ENCODE results near the gene ATG14. TPM values are rescaled to one million over a fixed set of nuclear protein-coding genes. Genes with fewer than 3 reads are reported as not detected.
"Not testable (repeated sequence)": the region's sequence is repeated elsewhere in the genome, so short reads cannot be mapped to it uniquely, and the experiment has no call there.

The ATG14 gene
- total and polyA plus RNA-seq, 8 donors: 7.1 to 25.6 (median 23.3) TPM

- H3K4me3 ChIP-seq: no peak overlapping the region
- intact Hi-C loops (cut with DNase I): loop anchor here in 1 of 2 donors (10.0 kb wide), 1 partner anchor 86 kb away; no protein-coding TSS in a partner anchor
- TF ChIP-seq, protein P1, sequence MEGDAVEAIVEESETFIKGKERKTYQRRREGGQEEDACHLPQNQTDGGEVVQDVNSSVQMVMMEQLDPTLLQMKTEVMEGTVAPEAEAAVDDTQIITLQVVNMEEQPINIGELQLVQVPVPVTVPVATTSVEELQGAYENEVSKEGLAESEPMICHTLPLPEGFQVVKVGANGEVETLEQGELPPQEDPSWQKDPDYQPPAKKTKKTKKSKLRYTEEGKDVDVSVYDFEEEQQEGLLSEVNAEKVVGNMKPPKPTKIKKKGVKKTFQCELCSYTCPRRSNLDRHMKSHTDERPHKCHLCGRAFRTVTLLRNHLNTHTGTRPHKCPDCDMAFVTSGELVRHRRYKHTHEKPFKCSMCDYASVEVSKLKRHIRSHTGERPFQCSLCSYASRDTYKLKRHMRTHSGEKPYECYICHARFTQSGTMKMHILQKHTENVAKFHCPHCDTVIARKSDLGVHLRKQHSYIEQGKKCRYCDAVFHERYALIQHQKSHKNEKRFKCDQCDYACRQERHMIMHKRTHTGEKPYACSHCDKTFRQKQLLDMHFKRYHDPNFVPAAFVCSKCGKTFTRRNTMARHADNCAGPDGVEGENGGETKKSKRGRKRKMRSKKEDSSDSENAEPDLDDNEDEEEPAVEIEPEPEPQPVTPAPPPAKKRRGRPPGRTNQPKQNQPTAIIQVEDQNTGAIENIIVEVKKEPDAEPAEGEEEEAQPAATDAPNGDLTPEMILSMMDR (IDR thresholded peaks at IDR 0.05): no peak
- no peak overlapping the region for H3K27ac ChIP-seq
- no peak for ATAC-seq
- no peaks in the 10 kb centered on the region for H3K9me3 ChIP-seq
- no peak for DNase-seq
- peaks cover 0 to 12% of the 10 kb centered on the region in 2 donors for H3K4me1 ChIP-seq
- H3K36me3 ChIP-seq: peaks cover 0 to 35% of the 10 kb centered on the region in 2 donors
- H3K27me3 ChIP-seq: no peaks in the 10 kb centered on the region
Observed at GRCh38 chr14:55350461-55350860, 61.2 kb downstream of the ATG14 start.

GRCh38 chr14:55349565-55349964, 62.1 kb downstream of the ATG14 start:
- intact Hi-C loops (cut with DNase I): no loop called here
- H3K27ac ChIP-seq: no peak overlapping the region
- no peak for ATAC-seq
- peaks cover 0 to 12% of the 10 kb centered on the region in 2 donors for H3K4me1 ChIP-seq
- H3K27me3 ChIP-seq: no peaks in the 10 kb centered on the region
- peaks cover 0 to 29% of the 10 kb centered on the region in 2 donors for H3K36me3 ChIP-seq
- H3K4me3 ChIP-seq: no peak overlapping the region
- H3K9me3 ChIP-seq: no peaks in the 10 kb centered on the region
- TF ChIP-seq, protein P1 (IDR thresholded peaks at IDR 0.05): no peak
- DNase-seq: no peak

DNA sequence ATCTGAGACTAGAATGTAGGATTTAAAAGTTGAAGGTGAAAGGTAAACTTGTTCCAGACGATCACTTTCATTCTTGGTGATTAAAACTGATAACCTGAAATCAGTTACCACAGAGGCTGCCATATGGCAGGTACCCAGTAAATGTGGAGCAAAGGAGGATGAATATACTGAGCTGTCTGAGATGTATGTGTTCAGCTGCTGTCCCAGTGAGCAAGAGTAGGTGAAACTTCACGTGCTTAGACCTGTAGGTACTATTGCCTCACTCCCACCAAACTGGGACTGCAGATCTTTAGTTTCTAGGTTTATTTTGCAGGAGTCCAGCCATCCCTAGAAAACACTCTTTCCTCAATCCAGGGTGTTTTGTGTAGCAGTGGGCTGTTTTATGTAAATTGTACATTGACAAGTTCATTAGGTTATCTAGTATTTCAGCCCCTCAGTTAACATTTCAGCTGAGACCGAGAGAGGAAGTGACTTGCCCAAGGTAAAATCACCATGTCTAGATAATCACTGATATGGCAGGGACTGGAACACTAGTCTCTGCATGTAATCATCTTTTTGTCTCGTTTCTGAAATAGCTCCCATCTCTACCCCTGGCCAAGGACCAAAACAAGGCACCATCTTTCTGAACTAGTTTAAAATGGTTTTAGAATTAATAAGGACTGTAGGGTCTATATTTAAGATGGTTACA, 62.7 kb downstream of the ATG14 start:
- Histone ChIP-seq H3K9me3 (no peaks in the 10 kb centered on the region), H3K36me3 (peaks cover 0 to 29% of the 10 kb centered on the region in 2 donors), H3K27ac (no peak overlapping the region), H3K4me1 (peaks cover 0 to 8% of the 10 kb centered on the region in 2 donors), H3K27me3 (no peaks in the 10 kb centered on the region), H3K4me3 (no peak overlapping the region)
- ATAC-seq (no peak), DNase-seq (no peak)
- TF ChIP-seq, protein P1 (IDR thresholded peaks at IDR 0.05): no peak
- intact Hi-C loops (cut with DNase I): no loop called here

GRCh38 chr14:55347748-55348147, 63.9 kb downstream of the ATG14 start:
- no peak overlapping the region for H3K4me3 ChIP-seq
- ATAC-seq: no peak
- H3K9me3 ChIP-seq: no peaks in the 10 kb centered on the region
- TF ChIP-seq, protein P1 (IDR thresholded peaks at IDR 0.05): no peak
- no peaks in the 10 kb centered on the region for H3K27me3 ChIP-seq
- H3K27ac ChIP-seq: no peak overlapping the region
- DNase-seq: no peak
- intact Hi-C loops (cut with DNase I): no loop called here
- peaks cover 0 to 27% of the 10 kb centered on the region in 2 donors for H3K36me3 ChIP-seq
- peaks cover 0 to 5% of the 10 kb centered on the region in 2 donors for H3K4me1 ChIP-seq

GRCh38 chr14:55347040-55347439, 64.6 kb downstream of the ATG14 start:
- Histone ChIP-seq H3K9me3 (no peaks in the 10 kb centered on the region), H3K4me3 (no peak overlapping the region), H3K27ac (no peak overlapping the region), H3K27me3 (no peaks in the 10 kb centered on the region), H3K36me3 (peaks cover 0 to 20% of the 10 kb centered on the region in 2 donors), H3K4me1 (peaks cover 0 to 5% of the 10 kb centered on the region in 2 donors)
- ATAC-seq: no peak
- intact Hi-C loops (cut with DNase I): no loop called here
- TF ChIP-seq, protein P1 (IDR thresholded peaks at IDR 0.05): no peak
- DNase-seq: no peak

GRCh38 chr14:55344582-55345163, 67.0 kb downstream of the ATG14 start:
- H3K4me3 ChIP-seq; DNase-seq; H3K27ac ChIP-seq; H3K36me3 ChIP-seq; intact Hi-C loops (cut with DNase I); H3K27me3 ChIP-seq; H3K9me3 ChIP-seq: not testable (repeated sequence)
- peaks cover 0 to 12% of the 10 kb centered on the region in 2 donors for H3K4me1 ChIP-seq
- peak; percentile 74 for ATAC-seq

Measured in left lung (tissue), 10 donors.